Kidney epithelial cell (primary cell): ENCODE results near the gene ABCA2. TPM values are rescaled to one million over a fixed set of nuclear protein-coding genes. Genes with fewer than 3 reads are reported as not detected.
A peak's percentile ranks its signal among the peaks of the same experiment; 100 is the strongest.

ENCODE experiments used
- DNase-seq: peaks from one replicate; pipeline ENCODE4 v3.0.0-alpha.2; 2010; ENCODE audit warnings: low read depth
- H3K27me3 ChIP-seq: 2 replicates; pipeline ENCODE4 v1.6.0; 2011; ENCODE audit warnings: low read length; ENCODE audit not compliant: control insufficient read depth, insufficient read depth
- H3K36me3 ChIP-seq: 2 replicates; pipeline ENCODE4 v1.5.1; 2011; ENCODE audit warnings: low read length; ENCODE audit not compliant: control insufficient read depth, insufficient read depth
- H3K4me3 ChIP-seq: 2 replicates; pipeline ENCODE4 v1.5.1; 2011; ENCODE audit warnings: low read depth, mild to moderate bottlenecking, control low read depth, low read length
- total RNA-seq: library from RNA; depleted of rRNA; stranded (reverse); fragments of >200 nt; gene quantifications from 2 replicates; pipeline ENCODE4 v1.2.3, GENCODE V29; 2015
- TF ChIP-seq, protein P1 (sequence below): IDR thresholded peaks from 2 replicates; pipeline ENCODE4 v1.5.1; 2011; ENCODE audit warnings: mild to moderate bottlenecking, moderate library complexity, low read length, control low read depth, inconsistent platforms; ENCODE audit not compliant: insufficient read depth, poor library complexity, severe bottlenecking

Gene ABCA2, protein sequence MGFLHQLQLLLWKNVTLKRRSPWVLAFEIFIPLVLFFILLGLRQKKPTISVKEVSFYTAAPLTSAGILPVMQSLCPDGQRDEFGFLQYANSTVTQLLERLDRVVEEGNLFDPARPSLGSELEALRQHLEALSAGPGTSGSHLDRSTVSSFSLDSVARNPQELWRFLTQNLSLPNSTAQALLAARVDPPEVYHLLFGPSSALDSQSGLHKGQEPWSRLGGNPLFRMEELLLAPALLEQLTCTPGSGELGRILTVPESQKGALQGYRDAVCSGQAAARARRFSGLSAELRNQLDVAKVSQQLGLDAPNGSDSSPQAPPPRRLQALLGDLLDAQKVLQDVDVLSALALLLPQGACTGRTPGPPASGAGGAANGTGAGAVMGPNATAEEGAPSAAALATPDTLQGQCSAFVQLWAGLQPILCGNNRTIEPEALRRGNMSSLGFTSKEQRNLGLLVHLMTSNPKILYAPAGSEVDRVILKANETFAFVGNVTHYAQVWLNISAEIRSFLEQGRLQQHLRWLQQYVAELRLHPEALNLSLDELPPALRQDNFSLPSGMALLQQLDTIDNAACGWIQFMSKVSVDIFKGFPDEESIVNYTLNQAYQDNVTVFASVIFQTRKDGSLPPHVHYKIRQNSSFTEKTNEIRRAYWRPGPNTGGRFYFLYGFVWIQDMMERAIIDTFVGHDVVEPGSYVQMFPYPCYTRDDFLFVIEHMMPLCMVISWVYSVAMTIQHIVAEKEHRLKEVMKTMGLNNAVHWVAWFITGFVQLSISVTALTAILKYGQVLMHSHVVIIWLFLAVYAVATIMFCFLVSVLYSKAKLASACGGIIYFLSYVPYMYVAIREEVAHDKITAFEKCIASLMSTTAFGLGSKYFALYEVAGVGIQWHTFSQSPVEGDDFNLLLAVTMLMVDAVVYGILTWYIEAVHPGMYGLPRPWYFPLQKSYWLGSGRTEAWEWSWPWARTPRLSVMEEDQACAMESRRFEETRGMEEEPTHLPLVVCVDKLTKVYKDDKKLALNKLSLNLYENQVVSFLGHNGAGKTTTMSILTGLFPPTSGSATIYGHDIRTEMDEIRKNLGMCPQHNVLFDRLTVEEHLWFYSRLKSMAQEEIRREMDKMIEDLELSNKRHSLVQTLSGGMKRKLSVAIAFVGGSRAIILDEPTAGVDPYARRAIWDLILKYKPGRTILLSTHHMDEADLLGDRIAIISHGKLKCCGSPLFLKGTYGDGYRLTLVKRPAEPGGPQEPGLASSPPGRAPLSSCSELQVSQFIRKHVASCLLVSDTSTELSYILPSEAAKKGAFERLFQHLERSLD (N-terminal part only)
- 5.3 and 15.4 TPM in 2 replicates for total RNA-seq

DNA sequence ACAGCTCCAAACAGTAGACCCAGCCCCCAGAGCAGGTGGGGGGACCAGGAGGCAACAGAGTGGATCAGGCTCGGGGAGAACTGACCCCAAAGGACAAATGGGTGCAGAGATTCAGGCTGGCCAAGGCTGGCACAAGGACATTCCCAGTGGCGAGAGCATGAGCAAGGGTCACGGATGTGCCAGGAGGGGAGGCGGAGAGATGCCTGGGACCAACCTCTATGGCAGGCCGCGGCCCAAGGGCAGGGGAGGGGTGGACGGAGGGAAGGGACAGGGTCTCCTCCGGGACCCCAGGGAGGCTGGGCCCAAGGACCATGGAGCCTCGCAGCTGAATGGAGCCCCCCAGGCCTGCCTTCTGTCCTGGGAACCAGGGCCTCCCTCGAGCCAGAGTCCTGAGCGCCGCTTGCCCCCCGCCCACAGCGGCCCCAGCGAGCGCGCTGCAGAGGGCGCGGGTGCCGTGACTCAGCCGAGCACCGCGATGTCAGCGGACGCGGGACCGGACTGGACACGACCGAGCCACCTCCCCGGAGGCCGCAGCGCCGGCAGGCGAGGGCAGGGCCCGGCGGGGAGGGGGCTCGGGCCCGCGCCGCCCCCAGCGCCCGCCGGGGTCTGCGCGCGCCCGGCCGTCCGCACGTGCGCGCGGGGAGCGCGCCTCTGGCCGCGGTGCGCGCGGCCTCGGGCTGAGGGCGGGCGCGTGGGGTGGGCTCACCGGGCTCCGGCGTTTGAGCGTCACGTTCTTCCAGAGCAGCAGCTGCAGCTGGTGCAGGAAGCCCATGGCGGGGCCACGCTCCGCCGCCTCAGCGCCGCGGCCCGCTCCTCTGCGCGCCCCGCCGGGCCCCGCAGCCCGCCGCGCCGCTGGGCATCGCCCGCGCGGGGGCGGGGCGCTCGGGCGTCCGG lies at the start of gene ABCA2:
Gene ABCA2 (minus strand): TSS at position 869 of the 894 bp plus-strand sequence. CDS start 97 bp downstream, at position 772.
- Histone ChIP-seq H3K27me3 (peaks cover 4% of the 10 kb centered on the region), H3K36me3 (no peaks in the 10 kb centered on the region), H3K4me3 (peak within 1 kb of the TSS; percentile 36)
- TF ChIP-seq, protein P1, sequence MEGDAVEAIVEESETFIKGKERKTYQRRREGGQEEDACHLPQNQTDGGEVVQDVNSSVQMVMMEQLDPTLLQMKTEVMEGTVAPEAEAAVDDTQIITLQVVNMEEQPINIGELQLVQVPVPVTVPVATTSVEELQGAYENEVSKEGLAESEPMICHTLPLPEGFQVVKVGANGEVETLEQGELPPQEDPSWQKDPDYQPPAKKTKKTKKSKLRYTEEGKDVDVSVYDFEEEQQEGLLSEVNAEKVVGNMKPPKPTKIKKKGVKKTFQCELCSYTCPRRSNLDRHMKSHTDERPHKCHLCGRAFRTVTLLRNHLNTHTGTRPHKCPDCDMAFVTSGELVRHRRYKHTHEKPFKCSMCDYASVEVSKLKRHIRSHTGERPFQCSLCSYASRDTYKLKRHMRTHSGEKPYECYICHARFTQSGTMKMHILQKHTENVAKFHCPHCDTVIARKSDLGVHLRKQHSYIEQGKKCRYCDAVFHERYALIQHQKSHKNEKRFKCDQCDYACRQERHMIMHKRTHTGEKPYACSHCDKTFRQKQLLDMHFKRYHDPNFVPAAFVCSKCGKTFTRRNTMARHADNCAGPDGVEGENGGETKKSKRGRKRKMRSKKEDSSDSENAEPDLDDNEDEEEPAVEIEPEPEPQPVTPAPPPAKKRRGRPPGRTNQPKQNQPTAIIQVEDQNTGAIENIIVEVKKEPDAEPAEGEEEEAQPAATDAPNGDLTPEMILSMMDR, result no peak
- no peak for DNase-seq

DNA sequence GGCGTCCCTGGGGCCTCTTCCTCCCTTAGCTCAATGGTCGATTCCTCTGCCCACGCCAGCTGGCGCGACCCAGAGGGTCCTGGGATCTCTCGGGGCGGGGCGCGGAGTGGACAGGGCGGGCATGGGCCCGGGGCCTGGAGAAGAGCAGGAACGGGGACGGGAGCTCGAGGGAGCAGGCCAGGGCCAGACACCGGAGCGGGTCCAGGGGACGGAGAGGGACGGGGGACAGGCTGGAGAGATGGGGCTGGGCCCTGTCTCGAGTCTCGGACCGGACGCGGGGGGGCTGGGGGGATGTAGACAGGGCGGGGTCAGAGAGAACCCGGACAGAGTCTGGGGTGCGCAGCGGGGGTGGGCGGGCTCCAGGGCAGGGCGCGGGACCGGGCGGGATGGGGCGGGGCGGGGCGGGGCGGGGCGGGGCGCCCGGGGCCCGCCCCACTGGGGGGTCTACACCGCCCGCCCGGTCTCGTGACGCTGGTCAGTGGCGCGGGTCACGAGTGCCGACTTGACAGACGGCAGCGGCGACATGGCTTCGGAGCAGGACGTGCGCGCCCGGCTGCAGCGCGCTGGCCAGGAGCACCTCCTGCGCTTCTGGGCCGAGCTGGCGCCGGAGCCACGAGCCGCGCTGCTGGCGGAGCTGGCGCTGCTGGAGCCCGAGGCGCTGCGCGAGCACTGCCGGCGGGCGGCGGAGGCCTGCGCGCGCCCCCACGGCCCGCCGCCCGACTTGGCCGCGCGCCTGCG lies 49.1 kb upstream of the ABCA2 start, which contains the start of gene UAP1L1:
Gene UAP1L1 (plus strand): TSS at position 508 of the 738 bp plus-strand sequence. CDS start 16 bp downstream, at position 524.
- Histone ChIP-seq H3K27me3 (peaks cover 6% of the 10 kb centered on the region), H3K36me3 (peaks cover 4% of the 10 kb centered on the region), H3K4me3 (peak within 1 kb of the TSS; percentile 68)
- DNase-seq, result no peak
- TF ChIP-seq, protein P1, result no peak

DNA sequence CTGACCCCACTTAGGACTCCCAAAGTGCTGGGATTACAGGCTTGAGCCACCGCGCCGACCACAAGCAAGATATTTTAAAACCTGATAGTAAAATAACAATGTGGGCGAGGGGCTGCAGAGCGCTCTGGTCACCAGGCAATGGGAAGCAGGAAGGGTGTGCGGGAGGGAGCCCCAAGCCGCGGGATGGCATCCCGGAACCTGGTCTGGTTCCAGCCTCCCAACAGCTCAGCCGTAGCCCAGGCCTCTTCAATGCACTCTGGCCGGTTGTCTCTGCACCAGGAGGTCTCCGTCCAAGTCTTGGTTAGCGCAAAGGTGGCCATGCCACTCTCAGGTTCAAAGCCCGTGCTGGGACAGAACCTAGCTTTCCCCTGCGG lies 48.6 kb upstream of the ABCA2 start:
- TF ChIP-seq, protein P1, result no peak
- Histone ChIP-seq H3K4me3 (no peak overlapping the region), H3K27me3 (peaks cover 6% of the 10 kb centered on the region), H3K36me3 (peaks cover 3% of the 10 kb centered on the region)
- DNase-seq, result no peak

DNA sequence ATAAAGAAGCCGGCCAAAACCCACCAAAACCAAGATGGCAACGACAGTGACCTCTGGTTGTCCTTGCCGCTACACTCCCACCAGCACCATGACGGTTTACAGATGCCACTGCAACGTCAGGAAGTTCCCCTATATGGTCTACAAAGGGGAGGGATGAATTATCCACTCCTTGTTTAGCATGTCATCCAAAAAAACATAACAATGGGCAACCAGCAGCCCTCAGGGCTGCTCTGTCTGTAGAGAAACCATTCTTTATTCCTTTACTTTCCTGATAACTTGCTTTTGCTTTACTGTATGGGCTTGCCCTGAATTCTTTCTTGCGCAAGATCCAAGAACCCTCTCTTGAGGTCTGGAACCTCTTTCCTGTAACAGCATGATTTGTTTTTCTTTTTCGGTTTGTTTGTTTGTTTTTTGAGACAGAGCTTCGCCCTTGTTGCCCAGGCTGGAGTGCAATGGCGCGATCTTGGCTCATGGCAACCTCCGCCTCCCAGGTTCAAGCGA lies 47.3 kb upstream of the ABCA2 start:
- Histone ChIP-seq H3K27me3 (peaks cover 6% of the 10 kb centered on the region), H3K4me3 (no peak overlapping the region), H3K36me3 (peaks cover 2% of the 10 kb centered on the region)
- TF ChIP-seq, protein P1, result no peak
- DNase-seq, result no peak
